Measurements from ENCODE around the gene AKR1D1.

GRCh38 chr7:138120140-138120827 is 44.0 kb downstream of the AKR1D1 start:
- TF ChIP-seq POLR2A (IDR thresholded peaks at IDR 0.05; ENCODE audit: low read length) (no peak), CTCF (IDR thresholded peaks at IDR 0.05) (no peak), POLR2AphosphoS2 (conservative IDR thresholded peaks at IDR 0.05; ENCODE audit: low read length) (no peak), HMGXB4 (CRISPR knock-in tag; IDR thresholded peaks at IDR 0.05; ENCODE audit: borderline replicate concordance) (no peak)
